HUES6 (cell line): ENCODE measurements around the gene ZCWPW1.

Experiments used
- H3K27ac ChIP-seq: 2 replicates; pipeline ENCODE4 v1.7.0; 2013; ENCODE audit warnings: low read depth, mild to moderate bottlenecking, low read length, inconsistent platforms
- H3K27me3 ChIP-seq: 2 replicates; pipeline ENCODE4 v1.6.1; 2013; ENCODE audit warnings: low read length; ENCODE audit not compliant: control insufficient read depth, insufficient read depth
- H3K36me3 ChIP-seq: 2 replicates; pipeline ENCODE4 v1.6.1; 2013; ENCODE audit warnings: low read length; ENCODE audit not compliant: control insufficient read depth, insufficient read depth
- H3K4me1 ChIP-seq: 2 replicates; pipeline ENCODE4 v1.6.1; 2013; ENCODE audit warnings: low read length; ENCODE audit not compliant: control insufficient read depth, insufficient read depth
- H3K4me3 ChIP-seq: 2 replicates; pipeline ENCODE4 v1.5.1; 2013; ENCODE audit warnings: low read depth, low read length
- H3K9ac ChIP-seq: one replicate; pipeline ENCODE4 v1.6.1; 2013; ENCODE audit warnings: mild to moderate bottlenecking, low read length
- H3K9me3 ChIP-seq: 2 replicates; pipeline ENCODE4 v1.6.1; 2013; ENCODE audit warnings: low read depth, low read length; ENCODE audit not compliant: control insufficient read depth, insufficient read depth

Gene ZCWPW1

DNA sequence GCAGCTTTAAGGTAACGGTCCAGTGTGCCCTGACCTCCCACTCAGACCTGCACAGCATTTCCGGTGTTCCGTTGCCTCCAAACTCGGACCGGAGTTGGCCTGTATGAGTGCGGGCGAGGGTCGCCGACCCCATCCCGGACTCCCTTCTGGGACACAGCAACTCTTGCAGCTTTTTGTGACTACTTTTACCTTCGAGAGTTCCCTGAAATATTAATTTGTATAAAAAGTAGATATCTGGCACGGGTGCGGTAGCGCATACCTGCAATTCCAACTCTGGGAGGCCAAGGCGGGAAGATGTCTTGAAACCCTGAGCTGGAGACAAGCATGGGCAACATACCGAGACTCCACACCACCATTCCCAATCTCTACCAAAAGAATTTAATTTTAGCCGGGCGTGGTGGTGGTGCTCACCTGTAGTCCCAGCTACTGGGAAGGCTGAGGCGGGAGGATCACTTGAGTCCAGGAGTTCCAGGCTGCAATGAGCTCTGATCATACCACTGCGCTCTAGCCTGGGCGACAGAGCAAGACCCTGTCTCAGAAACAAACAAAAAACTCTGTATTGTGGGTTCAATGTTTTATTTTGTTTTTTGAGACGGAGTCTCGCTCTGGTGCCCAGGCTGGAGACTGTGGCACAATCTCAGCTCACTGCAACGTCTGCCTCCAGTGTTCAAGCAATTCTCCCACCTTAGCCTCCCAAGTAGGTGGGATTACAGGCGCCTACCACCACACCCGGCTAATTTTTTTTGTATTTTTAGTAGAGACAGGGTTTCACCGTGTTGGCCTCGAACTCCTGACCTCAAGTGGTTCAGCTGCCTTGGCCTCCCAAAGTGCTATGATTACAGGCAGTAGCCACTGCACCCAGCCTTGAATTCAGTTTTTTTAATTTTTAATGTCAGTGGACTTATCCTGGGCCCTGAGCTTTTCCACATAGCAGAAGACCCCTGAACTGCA lies 8.9 kb upstream of the ZCWPW1 start:
- H3K27ac ChIP-seq, result no peak overlapping the region
- 0 out of 2 replicates have a peak, but pooled peaks cover 10% of the 10 kb centered on the region for H3K4me1 ChIP-seq
- 0 out of 2 replicates have a peak overlapping the region, but pooled peaks have one; percentile 49 for H3K4me3 ChIP-seq
- H3K9me3 ChIP-seq, result no peaks in the 10 kb centered on the region
- H3K36me3 ChIP-seq, result peaks cover 25% of the 10 kb centered on the region
- no peaks in the 10 kb centered on the region for H3K27me3 ChIP-seq
- no peak overlapping the region for H3K9ac ChIP-seq

DNA sequence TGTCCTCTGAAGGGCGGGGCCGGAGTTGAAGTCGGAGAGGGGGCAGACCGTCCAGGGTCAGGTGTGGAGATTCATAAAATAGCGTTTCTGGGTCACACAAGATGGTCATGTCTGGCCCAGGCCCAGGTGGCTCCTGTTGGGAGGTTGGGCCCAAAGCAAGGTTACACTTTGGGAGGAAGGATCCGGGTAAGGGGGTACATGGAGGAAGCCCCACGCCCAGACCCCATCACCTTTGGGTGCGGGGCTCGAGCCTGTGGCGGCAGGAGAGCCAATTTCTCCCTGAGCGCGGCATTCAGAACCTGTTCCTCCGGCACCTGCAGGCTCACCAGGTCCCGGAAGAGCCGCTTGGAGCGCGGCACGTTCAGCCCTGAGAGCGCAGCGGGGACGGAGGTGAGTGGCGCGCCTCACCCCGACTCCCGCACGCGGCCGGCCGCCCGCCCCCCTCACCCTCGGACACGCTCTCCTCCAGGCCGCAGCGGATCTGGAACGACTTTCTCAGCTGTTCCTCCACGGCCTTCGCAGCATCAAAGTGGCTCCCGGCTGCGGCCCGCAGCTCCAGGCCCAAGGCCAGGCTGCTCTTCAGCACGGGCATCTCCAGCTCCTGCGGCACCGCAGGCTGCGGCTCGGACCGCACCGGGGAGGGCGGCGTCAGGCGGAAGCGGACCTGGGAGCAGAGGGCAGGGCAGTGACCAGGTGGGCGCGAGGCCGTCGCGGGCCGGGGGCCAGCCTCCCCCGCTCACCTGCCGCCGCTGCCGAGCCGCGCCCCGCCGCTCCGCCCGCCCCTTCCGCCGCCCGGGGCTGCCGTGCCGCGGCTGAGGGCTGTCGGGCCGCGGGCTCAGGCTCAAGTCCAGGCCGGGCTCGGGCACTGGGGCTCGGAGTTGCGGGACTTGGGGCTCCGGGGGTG lies 7.2 kb upstream of the ZCWPW1 start:
- Histone ChIP-seq H3K36me3 (peaks cover 42% of the 10 kb centered on the region), H3K4me1 (peaks cover 24% of the 10 kb centered on the region), H3K27me3 (no peaks in the 10 kb centered on the region)

DNA sequence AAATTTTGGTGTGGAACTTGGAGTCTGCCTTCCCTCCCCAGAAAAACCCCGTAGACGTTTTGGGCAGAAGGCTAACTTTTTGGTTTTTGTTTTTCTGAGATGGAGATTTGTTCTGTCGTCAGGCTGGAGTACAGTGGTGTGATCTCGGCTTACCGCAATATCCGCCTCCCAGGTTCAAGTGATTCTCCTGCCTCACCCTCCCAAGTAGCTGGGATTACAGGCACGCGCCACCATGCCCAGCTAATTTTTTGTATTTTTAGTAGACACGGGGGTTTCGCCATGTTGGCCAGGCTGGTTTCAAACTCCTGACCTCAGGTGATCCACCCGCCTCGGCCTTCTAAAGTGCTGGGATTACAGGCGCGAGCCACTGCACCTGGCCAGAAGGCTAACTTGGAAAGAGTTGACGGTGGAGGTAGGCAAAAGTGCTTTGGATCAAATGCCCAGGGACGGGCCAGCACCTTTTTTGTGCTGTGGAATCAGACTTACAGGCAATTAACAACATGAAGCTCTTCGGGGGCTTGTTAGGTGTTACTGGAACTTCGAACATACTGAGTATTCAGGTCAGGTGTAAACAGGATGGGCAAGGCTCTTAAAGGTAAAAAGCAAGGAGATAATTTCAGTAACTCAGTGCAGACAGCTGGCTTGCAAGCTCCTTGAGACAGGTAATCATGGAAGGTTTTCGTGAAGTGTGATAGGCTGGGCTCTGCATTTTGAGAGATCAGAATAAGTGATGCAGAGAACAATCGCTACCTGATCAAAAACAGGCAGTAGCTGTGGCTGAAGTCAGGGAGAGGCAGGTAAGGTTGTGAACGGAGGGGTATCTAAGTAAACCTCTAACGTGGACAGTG lies 6.0 kb upstream of the ZCWPW1 start:
- Histone ChIP-seq H3K4me3 (peak overlapping the region; percentile 99), H3K27ac (no peak overlapping the region), H3K9ac (no peak overlapping the region), H3K36me3 (peaks cover 43% of the 10 kb centered on the region), H3K4me1 (peaks cover 26% of the 10 kb centered on the region), H3K9me3 (no peaks in the 10 kb centered on the region), H3K27me3 (no peaks in the 10 kb centered on the region)

More for the DNA sequence above, 7.2 kb upstream of the ZCWPW1 start:
- Histone ChIP-seq H3K9ac (peak overlapping the region; percentile 93), H3K27ac (peak overlapping the region; percentile 82), H3K4me3 (peak overlapping the region; percentile 99), H3K9me3 (no peaks in the 10 kb centered on the region)

DNA sequence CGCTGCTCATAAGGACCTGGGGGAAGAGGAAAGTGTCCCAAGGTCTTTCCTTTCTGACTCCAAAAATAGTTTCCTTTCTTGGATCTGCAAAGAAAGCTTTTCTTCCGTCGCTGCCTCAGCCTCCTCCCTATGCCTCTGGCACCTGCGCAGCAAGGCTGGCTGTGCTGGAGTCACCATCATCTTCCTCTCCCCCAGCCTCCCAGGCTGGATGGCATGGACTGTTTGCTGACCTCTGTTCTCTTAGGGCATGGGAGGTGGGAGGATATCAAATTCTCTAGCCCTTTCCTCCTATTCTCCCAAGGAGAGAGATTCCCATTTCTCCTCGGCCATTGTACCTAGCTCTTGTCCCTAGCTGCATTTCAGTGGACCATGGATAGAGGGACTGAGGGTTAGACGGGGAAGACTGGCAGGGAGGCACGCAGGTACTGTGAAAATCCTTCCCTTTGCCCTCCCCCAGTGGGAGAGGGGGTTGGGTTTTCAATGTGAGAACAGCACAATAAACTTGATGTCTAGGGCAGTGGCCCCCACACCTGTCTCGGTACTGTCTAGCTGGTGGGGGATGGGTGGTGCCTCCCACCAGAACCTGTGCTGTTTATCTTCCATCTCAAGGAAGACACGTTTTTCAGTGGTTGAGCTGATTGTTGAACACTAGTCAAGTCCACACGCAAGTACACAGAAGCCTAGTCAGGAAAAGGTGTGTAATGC lies 5.2 kb upstream of the ZCWPW1 start:
- Histone ChIP-seq H3K36me3 (peaks cover 43% of the 10 kb centered on the region), H3K4me1 (peaks cover 26% of the 10 kb centered on the region), H3K4me3 (no peak overlapping the region), H3K9me3 (no peaks in the 10 kb centered on the region), H3K27ac (no peak overlapping the region), H3K9ac (no peak overlapping the region), H3K27me3 (no peaks in the 10 kb centered on the region)

DNA sequence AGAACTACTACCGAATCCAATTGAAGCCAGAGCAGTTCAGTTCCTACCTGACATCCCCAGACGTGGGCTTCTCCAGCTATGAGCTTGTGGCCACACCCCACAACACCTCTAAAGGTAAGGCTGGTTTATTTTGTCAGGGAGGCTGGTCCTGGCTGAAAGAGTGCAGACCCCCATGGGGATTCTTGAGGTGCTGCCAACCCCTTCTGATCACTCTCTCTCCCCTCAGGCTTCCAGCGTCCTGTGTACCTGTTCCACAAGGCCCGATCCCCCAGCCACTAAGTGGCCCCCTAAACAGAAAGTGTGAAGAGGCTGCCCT lies 4.7 kb upstream of the ZCWPW1 start:
- Histone ChIP-seq H3K27me3 (no peaks in the 10 kb centered on the region), H3K27ac (no peak overlapping the region), H3K36me3 (peaks cover 43% of the 10 kb centered on the region), H3K9ac (no peak overlapping the region), H3K4me3 (no peak overlapping the region), H3K9me3 (no peaks in the 10 kb centered on the region), H3K4me1 (peaks cover 26% of the 10 kb centered on the region)

DNA sequence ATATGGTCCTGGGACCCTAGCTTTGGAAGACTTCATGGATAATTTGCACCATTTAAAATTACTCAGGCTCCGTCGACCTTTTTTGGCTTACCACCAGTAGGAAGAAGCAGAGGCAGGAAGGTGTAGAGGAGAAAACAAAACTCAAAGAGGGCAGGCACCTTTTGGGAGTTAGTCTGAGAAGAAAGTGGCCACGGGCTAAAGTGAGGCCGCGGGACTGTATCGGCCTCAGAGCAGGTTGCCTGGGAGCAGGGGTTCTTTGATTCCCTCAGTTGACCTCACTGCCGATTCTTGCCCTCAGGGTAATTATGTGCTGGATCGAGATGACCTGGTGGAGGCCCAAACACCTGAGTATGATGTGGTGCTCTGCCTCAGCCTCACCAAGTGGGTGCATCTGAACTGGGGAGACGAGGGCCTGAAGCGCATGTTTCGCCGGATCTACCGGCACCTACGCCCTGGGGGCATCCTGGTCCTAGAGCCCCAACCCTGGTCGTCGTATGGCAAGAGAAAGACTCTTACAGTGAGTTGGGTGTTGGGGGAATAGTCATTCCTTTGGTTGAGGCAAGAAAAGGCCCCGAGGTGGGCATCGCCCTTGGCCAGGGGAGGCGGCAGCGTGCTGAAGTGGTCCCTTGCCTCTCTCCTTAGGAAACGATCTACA lies 4.2 kb upstream of the ZCWPW1 start:
- H3K4me3 ChIP-seq, result no peak overlapping the region
- peaks cover 43% of the 10 kb centered on the region for H3K36me3 ChIP-seq
- H3K27me3 ChIP-seq, result peaks cover 2% of the 10 kb centered on the region; the same call in 1 of the 2 replicates
- H3K4me1 ChIP-seq, result peaks cover 26% of the 10 kb centered on the region
- no peaks in the 10 kb centered on the region for H3K9me3 ChIP-seq
- H3K9ac ChIP-seq, result no peak overlapping the region
- H3K27ac ChIP-seq, result no peak overlapping the region

DNA sequence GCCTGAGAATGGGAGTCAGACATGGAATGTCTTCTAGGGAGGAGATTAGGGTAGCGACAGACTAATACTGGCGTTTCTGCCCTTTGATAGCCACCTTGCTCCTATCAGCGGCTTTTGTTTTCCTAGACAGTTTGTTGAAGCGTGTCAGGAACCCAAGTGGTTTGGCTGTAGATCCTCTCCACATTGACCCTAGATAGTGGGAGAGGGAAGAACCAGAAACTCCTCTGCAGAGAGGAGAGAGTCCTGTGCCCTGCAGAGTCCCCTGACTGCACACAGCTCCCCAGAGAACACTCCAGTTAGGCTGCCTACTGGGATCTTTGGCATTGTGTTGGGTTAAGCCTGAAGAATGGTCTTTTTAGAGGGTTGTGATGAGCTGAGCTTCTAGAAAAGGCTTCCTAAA lies 3.5 kb upstream of the ZCWPW1 start:
- Histone ChIP-seq H3K4me3 (peak overlapping the region; percentile 78; the same call in 1 of the 2 replicates), H3K36me3 (peaks cover 43% of the 10 kb centered on the region), H3K27me3 (peaks cover 5% of the 10 kb centered on the region; the same call in 1 of the 2 replicates), H3K4me1 (peaks cover 26% of the 10 kb centered on the region), H3K9ac (peak overlapping the region; percentile 20), H3K27ac (no peak overlapping the region), H3K9me3 (no peaks in the 10 kb centered on the region)

DNA sequence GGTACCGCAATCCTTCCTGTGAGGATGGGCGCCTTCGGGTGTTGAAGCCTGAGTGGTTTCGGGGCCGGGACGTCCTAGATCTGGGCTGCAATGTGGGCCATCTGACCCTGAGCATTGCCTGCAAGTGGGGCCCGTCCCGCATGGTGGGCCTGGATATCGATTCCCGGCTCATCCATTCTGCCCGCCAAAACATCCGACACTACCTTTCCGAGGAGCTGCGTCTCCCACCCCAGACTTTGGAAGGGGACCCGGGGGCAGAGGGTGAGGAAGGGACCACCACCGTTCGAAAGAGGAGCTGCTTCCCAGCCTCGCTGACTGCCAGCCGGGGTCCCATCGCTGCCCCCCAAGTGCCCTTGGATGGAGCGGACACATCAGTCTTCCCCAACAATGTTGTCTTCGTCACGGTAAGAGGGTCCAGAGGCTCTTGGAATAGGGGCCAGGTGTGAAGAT lies 2.8 kb upstream of the ZCWPW1 start:
- peaks cover 26% of the 10 kb centered on the region for H3K4me1 ChIP-seq
- 0 out of 2 replicates have a peak overlapping the region, but pooled peaks have one; percentile 98 for H3K27ac ChIP-seq
- peaks cover 5% of the 10 kb centered on the region; the same call in 1 of the 2 replicates for H3K27me3 ChIP-seq
- peak overlapping the region; percentile 78 for H3K4me3 ChIP-seq
- H3K36me3 ChIP-seq, result peaks cover 43% of the 10 kb centered on the region
- H3K9me3 ChIP-seq, result no peaks in the 10 kb centered on the region
- peak overlapping the region; percentile 33 for H3K9ac ChIP-seq

DNA sequence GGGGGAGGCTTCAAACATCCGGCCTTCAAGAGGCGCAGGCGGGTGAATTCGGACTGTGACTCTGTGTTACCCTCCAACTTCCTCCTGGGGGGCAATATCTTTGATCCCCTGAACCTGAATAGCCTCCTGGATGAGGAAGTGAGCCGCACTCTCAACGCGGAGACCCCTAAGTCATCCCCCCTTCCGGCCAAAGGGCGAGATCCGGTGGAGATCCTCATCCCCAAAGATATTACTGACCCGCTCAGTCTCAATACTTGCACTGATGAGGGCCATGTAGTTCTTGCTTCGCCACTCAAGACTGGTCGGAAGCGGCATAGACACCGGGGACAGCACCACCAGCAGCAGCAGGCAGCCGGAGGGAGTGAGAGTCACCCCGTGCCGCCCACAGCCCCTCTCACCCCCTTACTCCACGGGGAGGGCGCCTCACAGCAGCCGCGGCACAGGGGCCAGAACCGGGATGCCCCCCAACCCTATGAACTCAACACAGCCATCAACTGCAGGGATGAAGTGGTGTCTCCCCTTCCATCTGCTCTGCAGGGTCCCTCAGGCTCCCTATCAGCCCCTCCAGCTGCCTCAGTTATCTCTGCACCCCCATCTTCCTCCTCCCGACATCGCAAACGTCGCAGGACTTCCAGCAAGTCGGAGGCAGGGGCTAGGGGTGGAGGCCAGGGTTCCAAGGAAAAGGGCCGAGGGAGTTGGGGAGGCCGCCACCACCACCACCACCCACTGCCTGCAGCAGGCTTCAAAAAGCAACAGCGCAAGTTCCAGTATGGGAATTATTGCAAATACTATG lies 2.2 kb upstream of the ZCWPW1 start:
- H3K36me3 ChIP-seq, result peaks cover 43% of the 10 kb centered on the region
- no peaks in the 10 kb centered on the region for H3K9me3 ChIP-seq
- peak overlapping the region; percentile 98 for H3K27ac ChIP-seq
- peaks cover 26% of the 10 kb centered on the region for H3K4me1 ChIP-seq
- peak overlapping the region; percentile 78 for H3K4me3 ChIP-seq
- H3K9ac ChIP-seq, result peak overlapping the region; percentile 55
- H3K27me3 ChIP-seq, result peaks cover 5% of the 10 kb centered on the region; the same call in 1 of the 2 replicates
